Mesothelial cell of epicardium (in vitro differentiated cells): Measurements from ENCODE around the gene LMBR1. TPM values are rescaled to one million over a fixed set of nuclear protein-coding genes. Genes with fewer than 3 reads are reported as not detected.

Experiments
- DNase-seq, 2 experiments: peaks; one replicate each; pipeline ENCODE4 v3.0.0; 2021; ENCODE audit warnings: low spot score in 2 of 2; ENCODE audit not compliant: unreplicated experiment in 2 of 2
- H3K27ac Mint-ChIP-seq: 2 replicates; pipeline ENCODE4 v1.8.0; 2021; ENCODE audit warnings: mixed read lengths
- H3K27me3 Mint-ChIP-seq: 2 replicates; pipeline ENCODE4 v1.8.0; 2021; ENCODE audit warnings: low read depth, mixed read lengths
- H3K36me3 Mint-ChIP-seq: 2 replicates; pipeline ENCODE4 v1.8.0; 2021; ENCODE audit warnings: mixed read lengths
- H3K4me1 Mint-ChIP-seq: 2 replicates; pipeline ENCODE4 v1.8.0; 2021; ENCODE audit warnings: mixed read lengths
- H3K4me3 Mint-ChIP-seq: 2 replicates; pipeline ENCODE4 v1.8.0; 2021; ENCODE audit warnings: mild to moderate bottlenecking, moderate library complexity, mixed read lengths
- H3K9me3 Mint-ChIP-seq: 2 replicates; pipeline ENCODE4 v1.8.0; 2021; ENCODE audit warnings: mixed read lengths
- total RNA-seq: library from RNA; stranded (reverse); gene quantifications from 3 replicates; pipeline ENCODE4 v1.2.1, GENCODE V29; 2021
- TF ChIP-seq, protein P1 (sequence below): fragments of 200-600 bp; sonication (generic); IDR thresholded peaks from one replicate; pipeline ENCODE4 v1.5.0; 2021; ENCODE audit warnings: antibody characterized with exemption; ENCODE audit not compliant: unreplicated experiment

The LMBR1 gene
- total RNA-seq, 1 donor from 2014 or later, result 69.3 TPM

DNA sequence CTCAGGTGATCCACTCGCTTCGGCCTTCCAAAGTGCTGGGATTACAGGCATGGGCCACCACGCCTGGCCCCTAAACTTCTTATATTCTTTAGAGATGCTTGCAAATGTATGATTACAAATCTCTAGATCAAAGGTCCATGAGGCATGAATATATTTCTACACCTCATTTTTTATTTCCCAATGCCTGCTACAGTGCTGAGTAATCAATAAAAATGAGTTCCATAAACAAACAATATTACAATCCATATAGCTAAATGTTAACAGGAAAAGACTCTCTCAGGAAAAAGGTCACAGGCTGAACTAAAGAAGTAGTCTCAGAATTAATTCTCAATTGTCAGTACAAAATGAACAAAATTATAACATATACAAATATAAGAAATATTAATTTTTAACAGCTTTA, 90.8 kb downstream of the LMBR1 start:
- peaks cover 14% of the 10 kb centered on the region for H3K36me3 Mint-ChIP-seq
- H3K4me3 Mint-ChIP-seq, result no peak overlapping the region
- no peaks in the 10 kb centered on the region for H3K4me1 Mint-ChIP-seq
- DNase-seq, result no peak
- no peak overlapping the region for H3K27ac Mint-ChIP-seq
- TF ChIP-seq, protein P1, sequence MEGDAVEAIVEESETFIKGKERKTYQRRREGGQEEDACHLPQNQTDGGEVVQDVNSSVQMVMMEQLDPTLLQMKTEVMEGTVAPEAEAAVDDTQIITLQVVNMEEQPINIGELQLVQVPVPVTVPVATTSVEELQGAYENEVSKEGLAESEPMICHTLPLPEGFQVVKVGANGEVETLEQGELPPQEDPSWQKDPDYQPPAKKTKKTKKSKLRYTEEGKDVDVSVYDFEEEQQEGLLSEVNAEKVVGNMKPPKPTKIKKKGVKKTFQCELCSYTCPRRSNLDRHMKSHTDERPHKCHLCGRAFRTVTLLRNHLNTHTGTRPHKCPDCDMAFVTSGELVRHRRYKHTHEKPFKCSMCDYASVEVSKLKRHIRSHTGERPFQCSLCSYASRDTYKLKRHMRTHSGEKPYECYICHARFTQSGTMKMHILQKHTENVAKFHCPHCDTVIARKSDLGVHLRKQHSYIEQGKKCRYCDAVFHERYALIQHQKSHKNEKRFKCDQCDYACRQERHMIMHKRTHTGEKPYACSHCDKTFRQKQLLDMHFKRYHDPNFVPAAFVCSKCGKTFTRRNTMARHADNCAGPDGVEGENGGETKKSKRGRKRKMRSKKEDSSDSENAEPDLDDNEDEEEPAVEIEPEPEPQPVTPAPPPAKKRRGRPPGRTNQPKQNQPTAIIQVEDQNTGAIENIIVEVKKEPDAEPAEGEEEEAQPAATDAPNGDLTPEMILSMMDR, result no peak
- H3K9me3 Mint-ChIP-seq, result no peaks in the 10 kb centered on the region
- no peaks in the 10 kb centered on the region for H3K27me3 Mint-ChIP-seq

DNA sequence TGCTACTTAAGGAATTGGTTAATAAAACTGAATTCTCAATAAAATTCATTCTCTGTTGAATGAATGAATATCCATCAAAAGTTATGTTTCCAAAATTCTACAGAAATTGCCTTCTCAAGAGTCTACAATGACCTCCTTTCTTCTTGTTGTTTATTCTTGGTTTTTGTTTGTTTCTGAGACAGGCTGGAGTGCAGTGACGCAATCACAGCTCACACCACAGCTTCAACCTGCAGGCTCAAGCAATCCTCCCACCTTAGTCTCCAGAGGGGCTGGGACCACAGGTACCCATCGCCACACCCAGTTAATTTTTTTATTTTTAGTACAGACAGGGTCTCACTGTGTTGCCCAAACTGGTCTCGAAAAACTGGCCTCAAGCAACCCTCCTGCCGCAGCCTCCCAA, 97.6 kb downstream of the LMBR1 start:
- Mint-ChIP-seq H3K4me1 (peaks cover 1% of the 10 kb centered on the region), H3K27ac (no peak overlapping the region), H3K9me3 (no peaks in the 10 kb centered on the region), H3K4me3 (no peak overlapping the region), H3K36me3 (peaks cover 10% of the 10 kb centered on the region), H3K27me3 (no peaks in the 10 kb centered on the region)
- TF ChIP-seq, protein P1, result no peak
- DNase-seq, result no peak

GRCh38 chr7:156793334-156793733, 99.6 kb downstream of the LMBR1 start:
- Mint-ChIP-seq H3K36me3 (peaks cover 5% of the 10 kb centered on the region), H3K27ac (no peak overlapping the region), H3K4me1 (peaks cover 1% of the 10 kb centered on the region), H3K9me3 (no peaks in the 10 kb centered on the region), H3K27me3 (no peaks in the 10 kb centered on the region), H3K4me3 (no peak overlapping the region)
- DNase-seq, result no peak
- TF ChIP-seq, protein P1, result no peak

GRCh38 chr7:156792611-156793010, 100.4 kb downstream of the LMBR1 start:
- no peaks in the 10 kb centered on the region for H3K9me3 Mint-ChIP-seq
- peaks cover 5% of the 10 kb centered on the region for H3K36me3 Mint-ChIP-seq
- no peak overlapping the region for H3K4me3 Mint-ChIP-seq
- no peak overlapping the region for H3K27ac Mint-ChIP-seq
- TF ChIP-seq, protein P1, result no peak
- H3K4me1 Mint-ChIP-seq, result peaks cover 1% of the 10 kb centered on the region
- H3K27me3 Mint-ChIP-seq, result no peaks in the 10 kb centered on the region
- no peak for DNase-seq

DNA sequence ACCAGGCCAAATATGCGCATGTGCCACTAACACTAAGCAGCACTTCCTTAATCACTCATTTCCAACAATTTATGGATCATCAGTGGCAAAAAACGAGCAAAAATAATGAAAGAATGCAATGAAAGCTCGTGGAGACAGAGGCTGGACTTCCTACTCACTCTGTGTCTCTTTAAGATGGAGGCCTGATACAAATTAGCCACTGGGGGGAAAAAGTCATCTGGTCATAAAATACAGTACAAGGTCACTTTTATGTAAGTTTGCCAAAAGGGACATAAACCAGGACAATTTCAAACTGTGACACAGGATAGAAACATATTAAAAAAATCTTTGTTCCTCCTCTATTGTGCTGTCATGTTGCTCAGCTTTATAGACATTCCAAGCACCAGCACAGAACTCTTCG, 101.7 kb downstream of the LMBR1 start:
- Mint-ChIP-seq H3K4me1 (peaks cover 1% of the 10 kb centered on the region), H3K27ac (no peak overlapping the region), H3K36me3 (peaks cover 5% of the 10 kb centered on the region), H3K4me3 (no peak overlapping the region), H3K9me3 (no peaks in the 10 kb centered on the region), H3K27me3 (no peaks in the 10 kb centered on the region)
- TF ChIP-seq, protein P1, result no peak
- no peak for DNase-seq

DNA sequence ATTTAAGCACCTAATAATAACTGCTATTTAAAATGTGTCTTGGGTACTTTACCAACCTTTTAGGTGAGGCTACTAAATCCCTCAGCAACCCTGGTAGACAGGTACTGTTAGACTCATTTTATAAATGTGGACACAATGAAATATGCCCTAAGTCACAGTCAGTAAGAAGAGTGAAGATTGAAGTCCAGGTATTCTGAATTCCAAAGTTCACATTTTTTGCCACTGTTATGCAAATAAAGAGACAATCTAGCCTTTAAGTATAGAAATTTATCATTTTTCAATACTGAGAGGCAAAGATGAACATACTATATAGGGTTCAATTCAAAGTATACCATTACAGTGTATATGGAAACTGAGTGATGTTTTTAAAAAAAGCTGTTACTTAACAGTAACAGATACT, 102.7 kb downstream of the LMBR1 start:
- TF ChIP-seq, protein P1, result no peak
- Mint-ChIP-seq H3K9me3 (no peaks in the 10 kb centered on the region), H3K4me1 (peaks cover 1% of the 10 kb centered on the region), H3K4me3 (no peak overlapping the region), H3K27me3 (no peaks in the 10 kb centered on the region), H3K36me3 (peaks cover 5% of the 10 kb centered on the region), H3K27ac (no peak overlapping the region)
- no peak for DNase-seq
